Measurements from ENCODE around the gene SASS6.
"Not testable (repeated sequence)": the region's sequence is repeated elsewhere in the genome, so short reads cannot be mapped to it uniquely, and the experiment has no call there.

SASS6 gene

DNA sequence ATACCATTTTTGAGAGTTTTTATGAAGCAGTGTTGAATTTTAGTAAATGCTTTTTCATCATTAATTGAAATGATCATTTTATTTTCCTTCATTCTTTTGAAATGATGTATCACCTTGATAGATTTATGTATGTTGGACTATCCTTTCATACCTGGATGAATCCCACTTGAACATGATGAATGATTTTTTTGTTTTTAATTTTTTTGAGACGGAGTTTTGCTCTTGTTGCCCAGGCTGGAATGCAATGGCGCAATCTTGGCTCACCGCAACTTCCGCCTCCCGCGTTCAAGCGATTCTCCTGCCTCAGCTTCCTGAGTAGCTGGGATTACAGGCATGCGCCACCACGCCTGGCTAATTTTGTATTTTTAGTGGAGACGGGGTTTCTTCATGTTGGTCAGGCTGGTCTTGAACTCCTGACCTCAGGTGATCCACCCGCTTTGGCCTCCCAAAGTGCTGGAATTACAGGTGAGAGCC is 85.5 kb downstream of the SASS6 start:
- not testable (repeated sequence) for DNase-seq (ENCODE audit: low read depth in 2 of 2)

DNA sequence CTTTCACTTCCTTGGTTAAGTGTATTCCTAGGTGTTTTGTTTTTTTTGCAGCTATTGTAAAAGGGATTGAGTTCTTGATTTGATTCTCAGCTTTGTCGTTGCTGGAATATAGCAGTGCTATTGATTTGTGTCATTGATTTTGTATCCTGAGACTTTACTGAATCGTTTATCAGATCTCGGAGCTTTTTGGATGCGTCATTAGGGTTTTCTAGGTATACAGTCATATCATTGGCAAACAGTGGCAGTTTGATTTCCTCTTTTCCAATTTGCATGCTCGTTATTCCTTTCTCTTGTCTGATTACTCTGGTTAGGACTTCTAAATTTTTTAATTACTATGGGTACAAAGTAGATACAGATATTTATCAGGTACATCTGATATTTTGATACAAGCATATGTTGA is 87.5 kb downstream of the SASS6 start:
- DNase-seq (ENCODE audit: low read depth in 2 of 2): no peak

DNA sequence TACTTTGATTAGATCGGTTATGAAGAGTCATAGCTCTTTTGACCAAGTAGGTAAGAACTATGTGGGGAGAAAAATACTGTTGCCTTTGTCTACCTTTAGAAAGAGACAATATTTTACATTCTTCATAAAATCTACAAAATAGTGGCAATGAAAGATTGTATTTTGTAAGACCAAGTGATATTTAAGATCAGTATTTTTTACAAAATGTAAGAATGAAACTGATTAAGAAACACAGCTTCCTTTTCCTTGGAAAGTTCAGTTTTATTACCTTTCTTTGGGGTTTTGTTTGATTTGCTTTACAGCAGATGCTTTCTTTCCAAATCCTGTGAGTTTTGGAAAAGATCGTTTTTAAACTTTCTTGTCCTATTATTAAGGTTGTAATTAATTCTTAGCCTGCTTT is 93.1 kb downstream of the SASS6 start:
- DNase-seq (ENCODE audit: low read depth in 2 of 2): no peak

DNA sequence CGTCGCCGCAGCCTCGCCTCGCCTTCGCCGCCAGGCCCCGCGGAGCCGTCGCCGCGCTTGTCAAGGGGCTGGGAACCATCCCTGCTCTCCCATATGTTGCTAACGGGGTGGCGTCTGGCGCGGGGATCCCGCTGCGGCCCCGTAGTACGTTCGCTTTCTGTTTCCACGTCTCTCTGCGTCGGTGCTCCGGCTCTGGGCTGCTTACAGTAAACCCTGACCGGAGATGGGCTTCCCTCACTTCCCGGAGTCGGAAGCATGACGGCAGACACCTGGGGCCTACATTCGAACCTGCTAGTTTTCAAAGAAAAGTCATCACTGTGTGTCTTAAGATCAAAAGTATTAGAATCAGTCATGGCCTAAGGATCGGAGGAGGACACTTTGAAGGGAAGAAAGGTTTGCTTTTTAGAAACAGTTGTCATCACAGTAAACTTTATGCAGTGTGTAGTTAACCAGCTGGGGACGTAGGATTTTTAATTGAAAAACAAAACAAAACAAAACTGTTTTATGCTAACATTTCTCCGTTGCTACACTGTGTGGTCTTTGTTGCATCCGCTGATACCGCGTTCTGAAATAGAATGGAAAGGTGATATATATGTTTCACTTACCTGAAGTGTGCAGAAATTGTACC is 94.0 kb downstream of the SASS6 start:
- peak; percentile 58 to 69 for DNase-seq (ENCODE audit: low read depth in 2 of 2)

DNA sequence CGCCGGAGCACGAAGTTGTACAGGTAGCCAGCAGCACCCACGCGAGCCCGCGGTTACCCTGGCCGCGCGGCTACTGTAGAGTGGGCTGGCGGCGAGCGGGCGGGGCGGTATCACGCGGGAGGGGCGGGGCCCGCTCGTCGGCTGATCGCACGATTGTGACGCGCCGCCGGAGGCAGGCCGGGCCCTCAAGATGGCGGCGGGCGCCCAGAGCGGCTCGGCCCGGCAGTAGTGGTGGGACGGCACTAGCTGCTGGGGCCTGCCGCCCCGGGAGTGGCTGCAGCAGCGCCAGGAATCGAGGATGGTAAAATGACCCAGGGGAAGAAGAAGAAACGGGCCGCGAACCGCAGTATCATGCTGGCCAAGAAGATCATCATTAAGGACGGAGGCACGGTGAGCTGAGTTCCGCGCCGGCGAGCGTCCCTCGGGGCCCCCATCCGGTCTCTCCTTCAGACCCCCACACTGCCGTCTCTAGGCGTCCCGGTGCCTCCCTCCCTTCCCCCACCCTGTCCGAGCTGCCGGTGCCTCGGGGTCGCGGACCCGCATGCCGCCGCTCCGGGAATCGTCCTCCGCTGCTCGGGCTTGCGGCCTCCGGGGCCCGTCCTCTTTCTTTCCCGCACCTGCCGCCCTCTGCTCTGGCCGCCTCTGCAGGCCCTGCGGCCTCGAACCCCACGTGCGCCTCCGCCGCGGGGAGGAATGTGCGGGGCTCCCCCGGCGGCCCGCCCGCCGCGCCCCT is 94.6 kb downstream of the SASS6 start:
- DNase-seq (ENCODE audit: low read depth in 2 of 2): peak; percentile 79 to 82

DNA sequence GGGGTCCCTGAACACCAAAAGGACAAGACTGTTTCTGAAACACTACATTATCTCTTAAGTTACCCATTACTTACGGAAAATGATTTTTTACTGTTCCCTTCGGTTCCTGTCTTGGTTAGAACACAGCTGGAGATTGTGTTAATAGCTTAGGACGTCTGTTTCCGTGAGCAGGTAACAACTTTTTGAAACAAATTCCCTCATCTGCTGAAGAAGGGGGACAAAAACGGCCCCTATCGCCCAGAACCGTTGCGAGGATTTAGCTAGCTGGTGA is 95.1 kb downstream of the SASS6 start:
- DNase-seq (ENCODE audit: low read depth in 2 of 2): no peak

DNA sequence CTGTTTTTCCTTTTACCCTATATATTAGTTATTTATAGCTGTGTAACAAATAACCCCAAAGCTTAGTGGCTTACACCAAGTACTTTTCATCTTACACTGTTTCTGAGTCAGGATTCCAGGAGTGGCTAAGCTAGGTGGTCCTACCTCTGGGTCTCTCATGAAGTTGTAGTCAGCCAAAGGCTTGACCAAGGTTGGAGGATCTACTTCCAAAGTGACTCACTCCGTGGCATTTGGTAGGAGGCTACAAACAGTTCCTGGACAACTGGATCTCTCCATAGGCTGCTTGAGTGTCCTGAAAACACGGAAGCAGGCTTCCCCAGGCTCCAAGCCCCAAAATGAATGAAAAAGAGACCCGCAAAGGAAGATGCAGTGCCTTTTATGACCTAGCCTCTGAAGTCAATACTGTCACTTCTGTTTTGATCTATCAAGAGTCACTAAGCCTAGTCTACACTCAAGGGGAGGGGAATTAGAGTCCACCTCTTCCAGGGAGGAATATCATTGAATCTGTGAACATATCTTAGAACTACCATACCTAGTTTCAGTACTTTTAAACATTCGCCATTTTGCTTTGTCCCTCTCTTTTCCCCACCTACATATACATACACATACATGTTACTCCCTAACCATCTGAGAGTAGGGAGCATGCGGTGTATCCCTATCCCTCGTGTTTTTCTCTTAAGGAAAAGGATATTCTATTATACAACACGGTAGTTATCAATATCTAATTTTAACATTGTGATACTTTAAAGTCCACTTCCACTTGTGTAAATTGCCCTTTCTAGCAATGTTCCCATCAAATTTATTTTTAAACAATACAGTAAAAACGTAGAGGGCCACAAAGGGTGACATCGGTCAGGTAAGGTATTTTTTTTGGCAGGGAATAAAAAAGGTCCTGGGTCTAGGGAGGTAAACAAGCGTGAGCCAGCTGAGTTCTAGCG is 95.7 kb downstream of the SASS6 start:
- DNase-seq (ENCODE audit: low read depth in 2 of 2): no peak

DNA sequence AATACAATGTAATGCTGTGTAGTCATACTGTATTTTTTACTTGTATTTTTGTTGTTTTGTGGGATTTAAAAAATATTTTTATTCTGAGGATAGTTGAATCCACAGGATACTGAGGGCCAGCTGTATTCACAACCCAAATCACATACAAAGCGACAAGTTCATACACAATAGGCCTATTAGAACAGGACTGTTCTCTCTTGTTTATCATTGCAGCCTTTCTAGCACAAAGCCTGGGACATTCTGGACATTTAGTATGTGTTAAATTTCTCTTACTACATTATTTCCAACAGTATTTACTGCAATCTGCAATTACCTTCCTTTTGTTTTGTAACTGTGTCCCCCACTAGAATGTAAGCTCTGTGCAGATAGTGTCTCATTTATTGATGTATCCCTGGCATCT is 97.5 kb downstream of the SASS6 start:
- DNase-seq (ENCODE audit: low read depth in 2 of 2): no peak

DNA sequence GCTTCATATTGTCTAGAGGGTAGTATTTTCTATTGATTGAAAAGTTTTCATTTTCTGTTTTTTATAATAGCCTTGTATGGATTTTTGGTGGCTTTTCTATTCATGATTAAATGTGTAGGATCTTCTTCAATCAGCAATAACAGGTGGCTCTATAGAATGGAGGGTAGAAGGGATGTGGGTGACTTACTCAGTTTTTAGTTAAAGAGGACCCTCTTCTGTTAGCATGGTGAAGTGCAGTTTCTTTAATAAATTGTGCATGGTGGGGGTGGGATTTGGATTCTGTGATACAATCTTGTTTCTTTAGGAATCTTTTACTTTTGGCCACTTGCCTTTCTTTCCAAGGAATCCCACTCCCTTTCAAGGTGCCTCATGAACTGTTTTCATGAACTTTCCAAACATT is 98.3 kb downstream of the SASS6 start:
- DNase-seq (ENCODE audit: low read depth in 2 of 2): no peak
